Endothelial cell of umbilical vein (primary cell): ENCODE measurements around the gene AKAP6. TPM values are rescaled to one million over a fixed set of nuclear protein-coding genes. Genes with fewer than 3 reads are reported as not detected.

Experiments
- BruUV-seq: library from RNA; stranded (reverse); fragments of 400-500 nt; replicated peaks from 2 replicates; lab custom pipeline; 2021; lab: Mats Ljungman, UMichigan
- CTCF ChIA-PET: fragments of 300-600, 350-600 bp; sonication (Branson Sonifier 250); formaldehyde crosslinking; loops from one replicate; lab custom pipeline; 2021; ENCODE audit warnings: antibody characterized with exemption, inconsistent platforms; lab: Charles Lee
- POLR2A ChIA-PET: fragments of 300-600, 350-600 bp; sonication (Branson Sonifier 250); formaldehyde crosslinking; loops from one replicate; lab custom pipeline; 2021; ENCODE audit warnings: antibody characterized with exemption, inconsistent platforms; lab: Charles Lee
- DNase-seq: peaks from one replicate; pipeline ENCODE4 v3.0.0-alpha.2; 2011; ENCODE audit warnings: low read depth, low spot score
- FAIRE-seq: peaks from 2 replicates; lab custom pipeline; 2011; peaks lifted over from hg19 to GRCh38; lab: Jason Lieb, UNC
- H2AFZ ChIP-seq: 2 replicates; pipeline ENCODE4 v1.6.0; 2012; ENCODE audit warnings: low read depth, low read length, control low read depth, inconsistent platforms
- H3K27ac ChIP-seq: 2 replicates; pipeline ENCODE4 v1.5.1; 2011; ENCODE audit warnings: low read depth, mild to moderate bottlenecking, control low read depth, low read length, moderate library complexity; ENCODE audit not compliant: insufficient read depth
- H3K27me3 ChIP-seq, 2 experiments: 2 replicates each; pipeline versions ENCODE4 v1.6.0 to v1.6.1; 2011; ENCODE audit warnings: low read length in 2 of 2, mixed read lengths in 1 of 2; ENCODE audit not compliant: control insufficient read depth in 2 of 2, insufficient read depth in 2 of 2
- H3K36me3 ChIP-seq, 2 experiments: 2 replicates in 1 of 2; 3 replicates in 1 of 2; pipeline ENCODE4 v1.5.1; 2011; ENCODE audit warnings: low read length in 2 of 2, mild to moderate bottlenecking in 1 of 2, moderate library complexity in 1 of 2; ENCODE audit not compliant: control insufficient read depth in 2 of 2, insufficient read depth in 2 of 2; ENCODE audit errors: extremely low read depth in 1 of 2
- H3K4me1 ChIP-seq: 3 replicates; pipeline ENCODE4 v1.5.1; 2011; ENCODE audit warnings: mild to moderate bottlenecking, low read length; ENCODE audit not compliant: control insufficient read depth, insufficient read depth; ENCODE audit errors: extremely low read depth
- H3K4me2 ChIP-seq: 2 replicates; pipeline ENCODE4 v1.6.1; 2011; ENCODE audit warnings: low read length, control low read depth, mixed read lengths; ENCODE audit not compliant: insufficient read depth
- H3K4me3 ChIP-seq, 3 experiments: fragments of 200-600 bp in 1 of 3; sonication (generic), shearing (Covaris generic) in 1 of 3; replicated peaks in 1 of 3; 2 replicates each; pipeline ENCODE4 v1.5.1; 2011 to 2016; ENCODE audit warnings: control low read depth in 3 of 3, low read length in 3 of 3, mild to moderate bottlenecking in 2 of 3, inconsistent platforms in 1 of 3, low read depth in 1 of 3, moderate library complexity in 1 of 3; ENCODE audit not compliant: insufficient read depth in 1 of 3
- H3K79me2 ChIP-seq: 2 replicates; pipeline ENCODE4 v1.6.0; 2012; ENCODE audit warnings: low read length, inconsistent platforms; ENCODE audit not compliant: control insufficient read depth, insufficient read depth
- H3K9ac ChIP-seq: replicated peaks from 2 replicates; pipeline ENCODE3; 2011; ENCODE audit warnings: low read length, control low read depth; ENCODE audit not compliant: insufficient read depth; ENCODE audit errors: extremely low read depth
- H3K9me1 ChIP-seq: replicated peaks from 3 replicates; pipeline ENCODE4 v1.6.0; 2011; ENCODE audit warnings: mild to moderate bottlenecking, low read length; ENCODE audit not compliant: control insufficient read depth, insufficient read depth; ENCODE audit errors: extremely low read depth
- H3K9me3 ChIP-seq: replicated peaks from 2 replicates; pipeline ENCODE4 v1.5.1; 2012; ENCODE audit warnings: low read length, inconsistent platforms; ENCODE audit not compliant: control insufficient read depth, insufficient read depth
- H4K20me1 ChIP-seq: replicated peaks from 2 replicates; pipeline ENCODE3; 2011; ENCODE audit warnings: mild to moderate bottlenecking, low read length; ENCODE audit not compliant: control insufficient read depth, insufficient read depth; ENCODE audit errors: extremely low read depth
- EZH2 ChIP-seq: IDR thresholded peaks from 2 replicates; pipeline ENCODE4 v1.6.1; 2012; ENCODE audit warnings: borderline replicate concordance, low read depth, mild to moderate bottlenecking, moderate library complexity, low read length, inconsistent platforms; ENCODE audit not compliant: severe bottlenecking
- FOS ChIP-seq: IDR thresholded peaks from 2 replicates; pipeline ENCODE4 v1.6.1; 2011; ENCODE audit warnings: mild to moderate bottlenecking, low read length, moderate library complexity, borderline replicate concordance; ENCODE audit not compliant: insufficient read depth
- GATA2 ChIP-seq: IDR thresholded peaks from 2 replicates; pipeline ENCODE4 v1.7.0; 2011; ENCODE audit warnings: low read depth, mild to moderate bottlenecking, moderate library complexity, mixed read lengths, low read length; ENCODE audit not compliant: insufficient read length, insufficient read depth
- JUN ChIP-seq: IDR thresholded peaks from 2 replicates; pipeline ENCODE4 v1.6.1; 2011; ENCODE audit warnings: borderline replicate concordance, low read depth; ENCODE audit not compliant: insufficient read length, insufficient read depth
- MYC ChIP-seq: IDR thresholded peaks from one replicate; pipeline ENCODE4 v1.6.1; 2011; ENCODE audit warnings: mild to moderate bottlenecking, low read depth, low read length
- POLR2A ChIP-seq: IDR thresholded peaks from 2 replicates; pipeline ENCODE4 v1.6.1; 2012; ENCODE audit warnings: low read depth, mild to moderate bottlenecking, control low read depth, low read length
- POLR2AphosphoS5 ChIP-seq: IDR thresholded peaks from 2 replicates; pipeline ENCODE4 v1.6.1; 2012; ENCODE audit warnings: low read depth, mild to moderate bottlenecking, control low read depth, low read length, moderate library complexity; ENCODE audit not compliant: insufficient read depth
- dilution Hi-C: fragments of 300-500 bp; cut with MboI; formaldehyde crosslinking; loops from one replicate; pipeline ENCODE4 v1.15.0; 2019; ENCODE audit warnings: low sequenced_read_pairs; ENCODE audit not compliant: extremely low pct_ligation_motif_present
- intact Hi-C: fragments of 100-400 bp; cut with micrococcal nuclease; formaldehyde crosslinking; loops from one replicate; pipeline ENCODE4 v1.10.0; 2022
- polyA plus RNA-seq, 4 experiments: library from polyadenylated mRNA; depleted of rRNA in 3 of 4; stranded (reverse) in 3 of 4; unstranded in 1 of 4; fragments of >200 nt; gene quantifications; 2 replicates each; pipeline versions ENCODE4 v1.2.1 to v1.2.3, GENCODE V29; 2011 to 2012; ENCODE audit warnings: missing spikeins in 1 of 4
- total RNA-seq: library from RNA; stranded (reverse); gene quantifications from 2 replicates; pipeline ENCODE4 v1.2.3, GENCODE V29; 2021
- TF ChIP-seq, protein P1 (sequence below), 2 donors: IDR thresholded peaks; 1 replicate in 1 of 2; 2 replicates in 1 of 2; pipeline ENCODE4 v1.5.1; 2011; ENCODE audit warnings: low read length in 2 of 2, mild to moderate bottlenecking in 2 of 2, moderate library complexity in 2 of 2, control low read depth in 1 of 2, inconsistent platforms in 1 of 2, low read depth in 1 of 2; ENCODE audit not compliant: insufficient read depth in 1 of 2; ENCODE audit errors: extremely low read depth in 1 of 2
- TF ChIP-seq, protein P2 (sequence below): IDR thresholded peaks from 2 replicates; pipeline ENCODE4 v1.6.1; 2011; ENCODE audit not compliant: insufficient read depth, insufficient read length

Gene AKAP6
- total and polyA plus RNA-seq, 2 donors (not counting 3 experiments of a cell fraction or from before 2014, with no cell fraction given), result 0.03 to 0.49 TPM

DNA sequence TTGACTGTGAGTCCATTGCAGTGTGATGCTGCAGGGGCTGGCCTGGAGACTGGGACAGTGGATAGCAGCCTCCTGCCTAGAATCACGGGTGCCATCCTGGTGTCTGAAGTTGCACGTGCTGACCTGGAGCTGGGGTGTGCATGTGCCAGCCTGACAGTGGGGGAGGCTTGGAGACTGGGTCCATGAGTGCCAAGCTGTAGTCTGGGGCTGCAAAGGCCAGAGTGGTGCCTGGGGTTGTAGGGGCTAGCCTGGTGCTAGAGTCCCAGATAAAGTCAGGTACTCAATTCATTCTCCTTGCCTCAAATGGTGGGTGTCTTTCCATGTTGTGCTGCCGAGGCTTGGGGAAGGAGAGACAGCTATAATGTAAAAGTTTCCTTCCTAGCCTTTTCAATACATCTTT lies 427.7 kb downstream of the AKAP6 start:
- TF ChIP-seq, protein P1, sequence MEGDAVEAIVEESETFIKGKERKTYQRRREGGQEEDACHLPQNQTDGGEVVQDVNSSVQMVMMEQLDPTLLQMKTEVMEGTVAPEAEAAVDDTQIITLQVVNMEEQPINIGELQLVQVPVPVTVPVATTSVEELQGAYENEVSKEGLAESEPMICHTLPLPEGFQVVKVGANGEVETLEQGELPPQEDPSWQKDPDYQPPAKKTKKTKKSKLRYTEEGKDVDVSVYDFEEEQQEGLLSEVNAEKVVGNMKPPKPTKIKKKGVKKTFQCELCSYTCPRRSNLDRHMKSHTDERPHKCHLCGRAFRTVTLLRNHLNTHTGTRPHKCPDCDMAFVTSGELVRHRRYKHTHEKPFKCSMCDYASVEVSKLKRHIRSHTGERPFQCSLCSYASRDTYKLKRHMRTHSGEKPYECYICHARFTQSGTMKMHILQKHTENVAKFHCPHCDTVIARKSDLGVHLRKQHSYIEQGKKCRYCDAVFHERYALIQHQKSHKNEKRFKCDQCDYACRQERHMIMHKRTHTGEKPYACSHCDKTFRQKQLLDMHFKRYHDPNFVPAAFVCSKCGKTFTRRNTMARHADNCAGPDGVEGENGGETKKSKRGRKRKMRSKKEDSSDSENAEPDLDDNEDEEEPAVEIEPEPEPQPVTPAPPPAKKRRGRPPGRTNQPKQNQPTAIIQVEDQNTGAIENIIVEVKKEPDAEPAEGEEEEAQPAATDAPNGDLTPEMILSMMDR (IDR thresholded peaks at IDR 0.05; ENCODE audit: extremely low read depth in 1 of 2, insufficient read depth in 1 of 2, low read depth in 1 of 2, low read length in 2 of 2), result no peak
- TF ChIP-seq JUN (no peak), FOS (no peak), GATA2 (no peak), MYC (no peak), POLR2A (no peak), EZH2 (no peak), POLR2AphosphoS5 (no peak)
- TF ChIP-seq, protein P2, sequence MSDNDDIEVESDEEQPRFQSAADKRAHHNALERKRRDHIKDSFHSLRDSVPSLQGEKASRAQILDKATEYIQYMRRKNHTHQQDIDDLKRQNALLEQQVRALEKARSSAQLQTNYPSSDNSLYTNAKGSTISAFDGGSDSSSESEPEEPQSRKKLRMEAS, result no peak
- ChIA-PET POLR2A (no interaction called here), CTCF (no interaction called here)
- Histone ChIP-seq H3K36me3 (no peaks in the 10 kb centered on the region), H2AFZ (no peak overlapping the region), H4K20me1 (no peaks in the 10 kb centered on the region), H3K27ac (no peak overlapping the region), H3K9me3 (no peaks in the 10 kb centered on the region), H3K79me2 (no peaks in the 10 kb centered on the region), H3K9ac (no peak overlapping the region), H3K4me2 (no peak overlapping the region), H3K27me3 (no peaks in the 10 kb centered on the region), H3K9me1 (no peaks in the 10 kb centered on the region), H3K4me3 (no peak overlapping the region), H3K4me1 (no peaks in the 10 kb centered on the region)
- intact Hi-C loops (no loop called here), dilution Hi-C loops (no loop called here)
- FAIRE-seq (no peak), DNase-seq (no peak)
- BruUV-seq, result no TSS peak
